ENCODE data around the gene PEX14. TPM values are rescaled to one million over a fixed set of nuclear protein-coding genes. Genes with fewer than 3 reads are reported as not detected.

Gene PEX14
- total and polyA plus RNA-seq, 9 of the 15 experiments (the other 6 are each of a cell fraction or from before 2014, with no cell fraction given), result 2.6 to 45.7 (median 22.7) TPM

DNA sequence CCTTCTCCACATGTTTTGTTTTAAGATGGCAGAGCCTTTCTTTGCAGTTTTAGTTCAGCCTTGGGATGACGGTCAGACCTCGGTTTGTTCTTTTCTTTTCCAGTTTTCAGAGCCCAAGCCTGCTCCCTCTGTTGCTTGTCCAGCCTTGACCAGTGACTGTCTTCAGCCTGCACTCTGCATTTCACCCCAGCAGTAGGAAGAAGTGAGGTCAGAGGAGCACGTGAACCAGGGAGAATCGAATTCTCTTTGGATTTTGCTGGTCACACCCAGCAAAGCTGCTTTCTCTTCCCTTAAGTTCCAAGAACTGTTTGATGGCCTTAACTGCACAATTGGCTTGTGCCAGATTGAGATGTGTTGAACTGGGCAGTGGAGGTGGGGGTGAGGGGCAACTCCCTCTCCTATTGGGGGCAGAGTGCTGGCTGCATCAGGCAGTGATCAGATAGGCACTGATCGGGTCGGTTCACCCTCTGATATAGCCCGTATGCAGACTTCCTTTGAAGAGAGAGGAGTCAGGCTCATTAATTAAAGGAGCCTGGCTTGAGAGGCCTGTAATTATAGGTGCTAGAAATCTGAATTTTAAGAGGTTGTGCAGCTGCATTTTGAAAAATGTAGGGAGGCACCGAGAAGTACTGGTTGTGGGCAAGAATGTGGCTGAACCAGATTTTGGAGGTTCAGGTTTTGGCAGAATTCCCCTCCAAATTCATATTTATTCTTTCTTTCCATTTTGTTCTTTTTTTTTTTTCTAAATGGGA lies 42.4 kb downstream of the PEX14 start:
- Histone ChIP-seq H3K9me3 (replicated peaks; ENCODE audit: control insufficient read depth, insufficient read depth, low read depth, low read length) (no peaks in the 10 kb centered on the region), H3K4me1 (replicated peaks in 1 of 2; ENCODE audit: control insufficient read depth in 2 of 2, insufficient read depth in 2 of 2, low read length in 2 of 2) (peaks cover 7 to 11% of the 10 kb centered on the region in 2 experiments; a peak in 4 of 5 replicates), H3K27me3 (ENCODE audit: control insufficient read depth in 2 of 2, insufficient read depth in 2 of 2, low read length in 2 of 2) (no peaks in the 10 kb centered on the region), H3K9me1 (ENCODE audit: control insufficient read depth, insufficient read depth, low read length) (peaks cover 3% of the 10 kb centered on the region), H3K36me3 (ENCODE audit: control insufficient read depth, insufficient read depth, low read length) (peaks cover 31% of the 10 kb centered on the region), H3K27ac (ENCODE audit: extremely low read depth, low read depth, low read length) (no peak overlapping the region), H4K20me1 (replicated peaks; ENCODE audit: control insufficient read depth, insufficient read depth, low read length) (peaks cover 47% of the 10 kb centered on the region), H2AFZ (ENCODE audit: low read depth, low read length) (no peak overlapping the region), H3K4me3 (no peak overlapping the region), H3K9ac (ENCODE audit: insufficient read depth in 1 of 2, low read depth in 2 of 2, low read length in 2 of 2) (peak overlapping the region in 1 of 2 experiments; percentile 62; a peak in 1 of 4 replicates), H3K4me2 (ENCODE audit: insufficient read depth, low read length) (no peak overlapping the region), H3K79me2 (ENCODE audit: control insufficient read depth, insufficient read depth, low read length) (peaks cover 82% of the 10 kb centered on the region)
- no TSS peak for BruUV-seq (replicated peaks)
- FAIRE-seq (peak; percentile 44), DNase-seq (ENCODE audit: extremely low read depth in 1 of 4, low spot score in 3 of 4) (peak in 1 of 4 experiments; percentile 11), ATAC-seq (no peak)
- in situ Hi-C loops (cut with MboI), result no loop called here
- TF ChIP-seq L3MBTL2 (IDR thresholded peaks at IDR 0.05), result 0 out of 2 replicates have a peak, but pooled peaks have one; percentile 27
- 0 out of 2 replicates have a peak, but pooled peaks have one; percentile 18 for TF ChIP-seq MYBL2 (IDR thresholded peaks at IDR 0.05; ENCODE audit: low read depth)
- TF ChIP-seq MYBL2 (CRISPR knock-in tag; IDR thresholded peaks at IDR 0.05; ENCODE audit: borderline replicate concordance), result no peak
- TF ChIP-seq HMG20A (CRISPR knock-in tag; conservative IDR thresholded peaks at IDR 0.05), result no peak
- no peak for TF ChIP-seq ZZZ3 (IDR thresholded peaks at IDR 0.05)
- TF ChIP-seq CBX1 (IDR thresholded peaks at IDR 0.05; ENCODE audit: low read depth), result no peak
- no peak for TF ChIP-seq NCOA2 (IDR thresholded peaks at IDR 0.05; ENCODE audit: partially characterized antibody in 2 of 2)
- TF ChIP-seq, protein P1, sequence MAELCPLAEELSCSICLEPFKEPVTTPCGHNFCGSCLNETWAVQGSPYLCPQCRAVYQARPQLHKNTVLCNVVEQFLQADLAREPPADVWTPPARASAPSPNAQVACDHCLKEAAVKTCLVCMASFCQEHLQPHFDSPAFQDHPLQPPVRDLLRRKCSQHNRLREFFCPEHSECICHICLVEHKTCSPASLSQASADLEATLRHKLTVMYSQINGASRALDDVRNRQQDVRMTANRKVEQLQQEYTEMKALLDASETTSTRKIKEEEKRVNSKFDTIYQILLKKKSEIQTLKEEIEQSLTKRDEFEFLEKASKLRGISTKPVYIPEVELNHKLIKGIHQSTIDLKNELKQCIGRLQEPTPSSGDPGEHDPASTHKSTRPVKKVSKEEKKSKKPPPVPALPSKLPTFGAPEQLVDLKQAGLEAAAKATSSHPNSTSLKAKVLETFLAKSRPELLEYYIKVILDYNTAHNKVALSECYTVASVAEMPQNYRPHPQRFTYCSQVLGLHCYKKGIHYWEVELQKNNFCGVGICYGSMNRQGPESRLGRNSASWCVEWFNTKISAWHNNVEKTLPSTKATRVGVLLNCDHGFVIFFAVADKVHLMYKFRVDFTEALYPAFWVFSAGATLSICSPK (IDR thresholded peaks at IDR 0.05; ENCODE audit: borderline replicate concordance), result no peak
- intact Hi-C loops (cut with micrococcal nuclease), result loop anchor here (10.0 kb wide), 1 partner anchor 428 kb away; no protein-coding TSS in a partner anchor
- POLR2A ChIA-PET, result interaction anchor here (0.6 kb wide), 1 partner anchor 334 kb away, joined by 3 read pairs; no protein-coding TSS in a partner anchor
- CTCF ChIA-PET (ENCODE audit: low intra/inter-chr PET ratio), result no interaction called here
- WGBS (ENCODE audit: insufficient coverage, low coverage, missing lambda C conversion rate), result 46% methylated on average over 8 of the region's 8 CpGs
